Measurements from ENCODE around the gene ACSS2.

The ACSS2 gene

DNA sequence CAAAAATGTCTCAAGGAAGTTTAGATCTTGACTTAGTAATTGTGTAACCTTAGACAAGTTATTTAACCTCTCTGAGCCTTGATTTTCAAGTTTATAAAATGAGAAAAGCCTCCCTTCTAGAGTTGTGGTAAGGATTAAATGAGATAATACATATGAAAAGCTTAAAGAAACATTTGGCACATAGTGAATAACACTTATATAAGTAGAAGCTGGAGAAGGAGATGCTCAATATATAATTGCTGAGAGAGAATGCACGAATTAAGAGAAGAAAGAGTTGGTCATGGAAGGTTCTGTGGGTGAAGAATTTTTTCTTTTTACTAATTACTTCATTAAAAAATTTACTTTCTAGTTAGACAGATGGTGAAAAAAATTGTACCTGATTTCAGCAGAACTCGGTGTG, 5.3 kb downstream of the ACSS2 start:
- no CpG with 5 or more reads among the region's 2 CpGs for WGBS (ENCODE audit: extremely low coverage, insufficient coverage, insufficient read length)
- H3K27me3 ChIP-seq (ENCODE audit: insufficient read depth, low read length): no peaks in the 10 kb centered on the region
- H4K12ac ChIP-seq (ENCODE audit: low read depth, low read length): no peak overlapping the region

DNA sequence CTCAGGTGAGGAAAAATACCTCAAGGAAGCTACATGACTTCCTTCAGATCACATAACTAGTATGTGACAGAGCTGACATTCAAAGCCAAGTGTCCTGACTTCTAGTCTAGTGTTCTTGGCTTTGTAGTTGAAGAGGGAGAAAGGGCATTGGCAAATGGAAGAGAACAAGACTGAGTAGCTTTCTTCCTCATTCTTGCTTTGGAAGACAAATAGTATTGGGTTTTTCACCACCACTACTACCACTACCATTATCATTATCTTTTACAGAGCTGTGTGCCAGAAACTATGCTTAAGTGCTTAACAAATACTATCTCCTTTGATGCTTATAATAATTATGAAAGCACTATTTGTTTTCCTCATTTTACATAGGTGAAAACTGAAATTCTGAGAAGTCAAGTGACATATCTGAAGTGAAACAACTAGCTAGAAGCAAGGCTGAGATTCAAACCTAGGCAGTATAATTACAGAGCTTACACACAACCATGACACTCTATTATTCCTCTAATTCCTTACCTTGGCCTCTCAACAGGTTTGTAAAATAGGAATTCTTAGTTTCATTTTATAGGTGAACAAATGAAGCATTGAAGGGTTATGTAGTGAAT, 6.8 kb downstream of the ACSS2 start:
- Histone ChIP-seq H3K4me1 (ENCODE audit: control insufficient read depth in 1 of 2, insufficient read depth in 2 of 2, low read length in 2 of 2) (no peaks in the 10 kb centered on the region), H2BK5ac (ENCODE audit: low read depth, low read length, poor library complexity) (no peak overlapping the region), H2AK5ac (ENCODE audit: low read length) (no peak overlapping the region), H3K36me3 (ENCODE audit: control insufficient read depth in 1 of 2, insufficient read depth in 2 of 2, low read length in 2 of 2) (peaks cover 9 to 12% of the 10 kb centered on the region in 2 experiments), H3K27me3 (ENCODE audit: insufficient read depth, low read length) (no peaks in the 10 kb centered on the region), H3K79me1 (ENCODE audit: low read length) (no peaks in the 10 kb centered on the region), H3K9me3 (ENCODE audit: insufficient read depth, low read depth, low read length) (no peaks in the 10 kb centered on the region), H3K4me2 (ENCODE audit: low read length) (no peak overlapping the region), H2BK12ac (ENCODE audit: low read length) (no peak overlapping the region), H4K91ac (ENCODE audit: low read depth, low read length) (no peak overlapping the region), H4K12ac (ENCODE audit: low read depth, low read length) (no peak overlapping the region), H3K27ac (ENCODE audit: low read depth, low read length) (no peak overlapping the region), H2BK120ac (ENCODE audit: insufficient read depth, low read length, poor library complexity) (no peak overlapping the region), H3K9ac (ENCODE audit: low read length) (no peak overlapping the region), H3K79me2 (ENCODE audit: control insufficient read depth, insufficient read depth, low read length, poor library complexity) (no peaks in the 10 kb centered on the region), H3K4ac (ENCODE audit: low read depth, low read length) (no peak overlapping the region), H4K8ac (ENCODE audit: low read depth, low read length) (no peak overlapping the region), H3K14ac (ENCODE audit: low read length) (no peak overlapping the region), H3K23ac (ENCODE audit: low read length) (no peak overlapping the region), H3K4me3 (ENCODE audit: low read depth, low read length) (no peak overlapping the region), H3K18ac (ENCODE audit: low read length) (no peak overlapping the region), H2AFZ (ENCODE audit: insufficient read depth, low read length, poor library complexity) (no peak overlapping the region)
- DNase-seq: no peak

More for the DNA sequence above, 5.3 kb downstream of the ACSS2 start:
- no peak overlapping the region for H4K8ac ChIP-seq (ENCODE audit: low read depth, low read length)
- H2BK5ac ChIP-seq (ENCODE audit: low read depth, low read length, poor library complexity): no peak overlapping the region
- H3K27ac ChIP-seq (ENCODE audit: low read depth, low read length): no peak overlapping the region
- H2AFZ ChIP-seq (ENCODE audit: insufficient read depth, low read length, poor library complexity): no peak overlapping the region
- peaks cover 0 to 4% of the 10 kb centered on the region in 2 experiments for H3K4me1 ChIP-seq (ENCODE audit: control insufficient read depth in 1 of 2, insufficient read depth in 2 of 2, low read length in 2 of 2)
- H3K18ac ChIP-seq (ENCODE audit: low read length): no peak overlapping the region
- no peak overlapping the region for H2AK5ac ChIP-seq (ENCODE audit: low read length)
- peaks cover 3% of the 10 kb centered on the region for H3K79me2 ChIP-seq (ENCODE audit: control insufficient read depth, insufficient read depth, low read length, poor library complexity)
- no peak overlapping the region for H3K4me3 ChIP-seq (ENCODE audit: low read depth, low read length)
- H3K79me1 ChIP-seq (ENCODE audit: low read length): peaks cover under 1% of the 10 kb centered on the region
- no peak overlapping the region for H2BK120ac ChIP-seq (ENCODE audit: insufficient read depth, low read length, poor library complexity)
- H2BK12ac ChIP-seq (ENCODE audit: low read length): no peak overlapping the region
- no peak overlapping the region for H4K91ac ChIP-seq (ENCODE audit: low read depth, low read length)
- no peak for DNase-seq
- no peak overlapping the region for H3K4ac ChIP-seq (ENCODE audit: low read depth, low read length)
- no peak overlapping the region for H3K23ac ChIP-seq (ENCODE audit: low read length)
- no peak overlapping the region for H3K4me2 ChIP-seq (ENCODE audit: low read length)
- no peaks in the 10 kb centered on the region for H3K9me3 ChIP-seq (ENCODE audit: insufficient read depth, low read depth, low read length)
- no peak overlapping the region for H3K14ac ChIP-seq (ENCODE audit: low read length)
- H3K9ac ChIP-seq (ENCODE audit: low read length): no peak overlapping the region
- peaks cover 8 to 9% of the 10 kb centered on the region in 2 experiments for H3K36me3 ChIP-seq (ENCODE audit: control insufficient read depth in 1 of 2, insufficient read depth in 2 of 2, low read length in 2 of 2)

DNA sequence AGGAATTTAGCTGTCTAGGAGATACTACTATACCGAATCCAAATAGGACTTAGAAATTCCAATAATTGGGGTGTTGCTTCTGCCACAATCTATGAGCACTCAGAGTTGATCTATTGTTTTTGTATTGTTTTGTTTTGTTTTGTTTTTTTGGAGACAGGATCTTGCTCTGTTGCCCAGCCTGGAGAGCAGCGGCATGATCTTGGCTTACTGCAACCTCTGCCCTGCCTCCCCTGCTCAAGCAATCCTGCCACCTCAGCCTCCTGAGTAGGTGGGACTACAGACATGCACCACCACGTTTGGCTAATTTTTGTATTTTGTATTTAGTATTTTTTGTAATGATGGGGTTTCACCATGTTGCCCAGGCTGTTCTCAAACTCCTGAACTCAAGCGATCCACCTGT, 7.4 kb downstream of the ACSS2 start:
- Histone ChIP-seq H3K18ac (ENCODE audit: low read length) (no peak overlapping the region), H3K9me3 (ENCODE audit: insufficient read depth, low read depth, low read length) (no peaks in the 10 kb centered on the region), H2AFZ (ENCODE audit: insufficient read depth, low read length, poor library complexity) (no peak overlapping the region), H3K79me1 (ENCODE audit: low read length) (no peaks in the 10 kb centered on the region), H3K4me2 (ENCODE audit: low read length) (no peak overlapping the region), H3K79me2 (ENCODE audit: control insufficient read depth, insufficient read depth, low read length, poor library complexity) (no peaks in the 10 kb centered on the region), H3K9ac (ENCODE audit: low read length) (no peak overlapping the region), H3K27me3 (ENCODE audit: insufficient read depth, low read length) (no peaks in the 10 kb centered on the region), H4K8ac (ENCODE audit: low read depth, low read length) (no peak overlapping the region), H3K4ac (ENCODE audit: low read depth, low read length) (no peak overlapping the region), H3K36me3 (ENCODE audit: control insufficient read depth in 1 of 2, insufficient read depth in 2 of 2, low read length in 2 of 2) (peaks cover 9 to 12% of the 10 kb centered on the region in 2 experiments), H2AK5ac (ENCODE audit: low read length) (no peak overlapping the region), H3K14ac (ENCODE audit: low read length) (no peak overlapping the region), H4K91ac (ENCODE audit: low read depth, low read length) (no peak overlapping the region), H2BK5ac (ENCODE audit: low read depth, low read length, poor library complexity) (no peak overlapping the region), H4K12ac (ENCODE audit: low read depth, low read length) (no peak overlapping the region), H2BK12ac (ENCODE audit: low read length) (no peak overlapping the region), H2BK120ac (ENCODE audit: insufficient read depth, low read length, poor library complexity) (no peak overlapping the region), H3K23ac (ENCODE audit: low read length) (no peak overlapping the region), H3K4me3 (ENCODE audit: low read depth, low read length) (no peak overlapping the region), H3K27ac (ENCODE audit: low read depth, low read length) (no peak overlapping the region), H3K4me1 (ENCODE audit: control insufficient read depth in 1 of 2, insufficient read depth in 2 of 2, low read length in 2 of 2) (no peaks in the 10 kb centered on the region)
- no CpG with 5 or more reads among the region's 4 CpGs for WGBS (ENCODE audit: extremely low coverage, insufficient coverage, insufficient read length)
- DNase-seq: no peak

DNA sequence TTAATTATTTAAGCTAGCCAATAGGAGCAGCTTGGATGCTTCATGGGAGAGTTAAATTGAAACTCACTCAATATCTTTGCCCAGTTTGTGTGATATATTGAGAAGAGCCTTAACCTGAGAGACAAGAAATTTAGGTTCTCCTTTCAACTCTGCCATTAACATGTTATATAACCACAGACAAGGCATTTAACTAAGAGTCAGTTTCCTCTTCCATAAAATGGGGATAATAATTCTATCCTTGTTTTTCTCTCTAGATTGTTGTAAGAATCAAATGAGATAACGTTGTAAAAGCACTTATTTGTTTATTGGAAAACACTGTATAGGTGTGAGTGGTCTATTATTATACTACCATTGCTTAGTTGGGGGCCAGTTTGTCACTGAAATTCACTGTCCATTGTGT, 7.8 kb downstream of the ACSS2 start:
- H3K79me2 ChIP-seq (ENCODE audit: control insufficient read depth, insufficient read depth, low read length, poor library complexity): no peaks in the 10 kb centered on the region
- no peak overlapping the region for H3K23ac ChIP-seq (ENCODE audit: low read length)
- H3K79me1 ChIP-seq (ENCODE audit: low read length): no peaks in the 10 kb centered on the region
- no peaks in the 10 kb centered on the region for H3K27me3 ChIP-seq (ENCODE audit: insufficient read depth, low read length)
- no peaks in the 10 kb centered on the region for H3K9me3 ChIP-seq (ENCODE audit: insufficient read depth, low read depth, low read length)
- no peaks in the 10 kb centered on the region for H3K4me1 ChIP-seq (ENCODE audit: control insufficient read depth in 1 of 2, insufficient read depth in 2 of 2, low read length in 2 of 2)
- no peak overlapping the region for H3K14ac ChIP-seq (ENCODE audit: low read length)
- no peak overlapping the region for H4K8ac ChIP-seq (ENCODE audit: low read depth, low read length)
- H3K27ac ChIP-seq (ENCODE audit: low read depth, low read length): no peak overlapping the region
- no peak overlapping the region for H4K91ac ChIP-seq (ENCODE audit: low read depth, low read length)
- no peak overlapping the region for H3K18ac ChIP-seq (ENCODE audit: low read length)
- no peak overlapping the region for H3K4me2 ChIP-seq (ENCODE audit: low read length)
- DNase-seq: no peak
- H3K4me3 ChIP-seq (ENCODE audit: low read depth, low read length): no peak overlapping the region
- H3K36me3 ChIP-seq (ENCODE audit: control insufficient read depth in 1 of 2, insufficient read depth in 2 of 2, low read length in 2 of 2): peaks cover 9 to 12% of the 10 kb centered on the region in 2 experiments
- no peak overlapping the region for H2BK120ac ChIP-seq (ENCODE audit: insufficient read depth, low read length, poor library complexity)
- H2BK12ac ChIP-seq (ENCODE audit: low read length): no peak overlapping the region
- H3K9ac ChIP-seq (ENCODE audit: low read length): no peak overlapping the region
- H2AFZ ChIP-seq (ENCODE audit: insufficient read depth, low read length, poor library complexity): no peak overlapping the region
- no peak overlapping the region for H4K12ac ChIP-seq (ENCODE audit: low read depth, low read length)
- no peak overlapping the region for H3K4ac ChIP-seq (ENCODE audit: low read depth, low read length)
- H2BK5ac ChIP-seq (ENCODE audit: low read depth, low read length, poor library complexity): no peak overlapping the region
- WGBS (ENCODE audit: extremely low coverage, insufficient coverage, insufficient read length): no CpG with 5 or more reads among the region's 1 CpG
- no peak overlapping the region for H2AK5ac ChIP-seq (ENCODE audit: low read length)
